Measurements from ENCODE around the gene SEMA3D.
A peak's percentile ranks its signal among the peaks of the same experiment; 100 is the strongest.

The SEMA3D gene

DNA sequence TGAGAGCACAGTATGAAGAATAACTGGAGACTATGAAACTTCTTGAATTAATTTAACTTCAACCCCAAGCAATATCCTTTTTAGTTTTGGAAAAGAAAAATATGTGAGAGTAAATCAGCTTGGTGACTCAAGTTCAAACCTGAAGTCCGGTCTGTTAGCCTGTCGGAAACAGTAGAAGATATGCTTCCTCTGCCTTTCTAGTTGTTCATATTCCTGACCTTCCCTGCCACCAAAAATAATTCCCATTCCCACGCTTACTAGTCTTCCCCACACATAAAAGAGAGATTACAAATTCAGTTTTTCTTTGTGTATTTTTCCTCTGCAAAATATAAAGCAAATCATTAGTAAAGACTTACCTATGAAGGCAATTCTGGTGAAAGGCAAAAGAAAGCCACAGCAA lies 3.6 kb downstream of the SEMA3D start:
- DNase-seq, result no peak

- no peak for DNase-seq
Observed at GRCh38 chr7:85178531-85179298, 8.1 kb downstream of the SEMA3D start.

DNA sequence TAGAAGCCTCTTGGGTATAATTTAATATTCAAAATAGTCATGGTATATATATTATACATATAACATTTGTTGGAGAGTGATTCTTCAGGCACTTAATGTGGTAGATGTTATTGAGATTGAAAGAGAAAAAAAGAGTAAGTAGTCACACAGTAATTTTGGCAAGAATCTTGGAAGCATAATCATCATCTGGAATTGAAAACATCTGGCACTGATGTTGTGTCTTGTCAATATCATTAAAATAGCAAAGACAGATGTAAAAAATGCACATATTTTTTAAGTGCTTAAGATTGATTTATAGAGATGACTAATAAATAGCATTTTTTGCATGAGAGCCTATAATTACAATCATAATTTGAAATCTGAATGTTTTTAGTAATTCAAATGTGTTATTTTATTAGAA lies 9.5 kb downstream of the SEMA3D start:
- no peak for DNase-seq

DNA sequence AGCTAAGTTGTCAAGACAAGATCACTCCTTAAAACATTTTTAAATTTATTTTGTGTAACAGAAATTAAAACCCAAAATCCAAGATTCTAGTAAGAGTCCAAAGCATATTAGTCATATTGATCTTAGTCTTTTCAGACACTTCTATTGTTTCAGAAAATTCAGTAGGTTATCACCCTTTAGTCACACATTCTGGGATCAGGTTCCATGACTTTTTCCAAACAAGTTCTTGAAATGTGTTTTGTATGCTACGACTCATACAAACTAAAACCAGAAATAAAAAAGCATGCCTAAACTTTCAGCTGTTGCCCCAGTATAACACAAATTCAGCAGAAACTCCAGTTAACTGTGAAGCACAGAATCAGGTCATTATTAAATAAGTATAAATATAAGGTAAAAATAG lies 10.7 kb downstream of the SEMA3D start:
- DNase-seq, result no peak

GRCh38 chr7:85175217-85175616 lies 11.6 kb downstream of the SEMA3D start:
- DNase-seq, result no peak

DNA sequence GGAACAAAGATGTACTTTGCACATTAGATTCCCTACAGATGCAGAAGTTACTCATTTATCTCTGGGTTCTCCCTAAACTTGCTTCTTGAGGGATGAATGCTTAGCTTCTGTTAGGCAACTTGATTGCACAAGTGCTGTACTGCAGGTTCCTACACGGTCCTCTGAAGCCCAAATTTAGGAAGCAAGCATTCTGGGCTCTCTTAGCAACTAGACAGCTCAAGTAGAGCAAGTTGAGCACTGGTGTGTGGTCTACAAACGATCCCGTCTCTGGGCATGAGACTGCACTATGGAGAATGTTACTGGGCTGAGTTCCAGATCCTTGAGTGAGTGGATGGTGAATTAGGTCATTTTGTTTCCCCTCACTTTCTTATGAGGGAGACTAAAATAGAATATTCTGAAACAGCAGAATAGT lies 14.3 kb downstream of the SEMA3D start:
- no peak for DNase-seq

DNA sequence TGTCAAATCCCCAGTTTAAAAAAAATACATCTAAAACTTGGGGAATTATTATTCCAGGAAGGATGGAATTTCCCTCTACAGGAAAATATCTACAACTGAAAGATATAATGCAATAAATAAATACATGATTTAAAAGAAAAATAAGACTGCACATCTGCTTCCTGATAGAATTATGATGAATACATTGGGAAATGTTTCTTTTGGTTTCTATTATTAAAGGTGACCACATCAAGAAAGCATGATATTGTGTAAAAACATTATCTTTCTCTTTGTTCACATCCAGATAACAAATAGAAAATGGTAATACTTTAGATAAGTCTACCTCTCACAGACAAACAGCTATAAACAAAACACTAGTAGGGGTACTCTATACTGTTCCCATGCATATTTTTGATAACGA lies 19.2 kb downstream of the SEMA3D start:
- DNase-seq, result no peak

GRCh38 chr7:85165263-85165662 lies 21.6 kb downstream of the SEMA3D start:
- DNase-seq, result no peak

DNA sequence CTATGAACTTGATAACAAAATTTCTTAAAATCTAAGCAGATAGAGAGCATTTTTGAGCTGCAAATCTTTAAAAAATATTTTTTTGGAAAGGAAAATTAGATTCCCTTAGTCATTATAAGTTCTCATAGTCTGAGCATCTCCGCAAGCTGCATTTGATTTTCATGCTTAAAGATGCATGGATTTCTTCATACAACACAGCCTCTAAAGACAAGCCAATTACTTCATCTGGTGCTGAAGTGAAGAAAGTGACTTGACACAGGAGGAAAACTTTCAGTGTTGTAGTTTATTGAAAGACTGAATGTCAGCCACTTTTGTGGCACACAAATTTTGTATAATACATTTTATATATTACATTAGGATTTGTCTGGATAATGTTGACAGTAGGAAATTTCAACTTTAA lies 22.5 kb downstream of the SEMA3D start:
- DNase-seq, result no peak

- DNase-seq, result no peak
Observed at GRCh38 chr7:85162721-85163120, 24.1 kb downstream of the SEMA3D start.

- peak in 1 of 5 experiments; percentile 2 for DNase-seq
Observed at GRCh38 chr7:85160223-85160622, 26.6 kb downstream of the SEMA3D start.

GRCh38 chr7:85159003-85159402 lies 27.9 kb downstream of the SEMA3D start:
- no peak for DNase-seq

- no peak for DNase-seq
Observed at GRCh38 chr7:85156661-85157208, 30.1 kb downstream of the SEMA3D start.

DNA sequence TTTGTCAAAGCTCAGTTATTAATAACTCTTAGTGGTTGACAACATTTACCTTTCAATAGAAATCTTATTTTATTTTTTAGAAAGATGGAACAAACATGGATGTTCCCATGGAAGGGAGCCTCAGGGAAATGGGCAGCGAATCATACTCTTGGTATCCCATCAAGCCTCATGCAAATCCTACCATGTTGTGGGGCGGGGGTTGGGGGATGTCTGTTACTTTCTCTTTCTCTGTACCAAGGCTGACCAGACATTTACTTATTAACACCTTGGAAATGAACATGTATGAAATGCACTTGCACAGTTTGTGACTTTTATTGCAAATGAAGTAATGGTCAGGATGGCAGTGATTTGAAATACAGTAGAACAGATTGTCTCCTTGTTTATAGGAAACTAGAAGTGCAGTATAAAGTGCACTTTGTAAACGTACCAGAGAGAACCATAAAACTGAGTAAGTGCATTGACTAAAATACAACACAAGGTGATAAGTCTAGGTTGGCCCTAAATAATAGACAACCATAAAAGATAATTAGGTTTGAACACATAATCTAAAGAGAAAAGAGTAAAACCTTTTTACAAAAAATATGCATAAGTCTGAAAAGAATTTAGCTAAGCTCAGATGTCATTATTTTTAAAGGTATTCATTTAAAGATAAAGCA lies 32.4 kb downstream of the SEMA3D start:
- DNase-seq, result no peak

- DNase-seq, result no peak
Observed at GRCh38 chr7:85153715-85154114, 33.1 kb downstream of the SEMA3D start.

DNA sequence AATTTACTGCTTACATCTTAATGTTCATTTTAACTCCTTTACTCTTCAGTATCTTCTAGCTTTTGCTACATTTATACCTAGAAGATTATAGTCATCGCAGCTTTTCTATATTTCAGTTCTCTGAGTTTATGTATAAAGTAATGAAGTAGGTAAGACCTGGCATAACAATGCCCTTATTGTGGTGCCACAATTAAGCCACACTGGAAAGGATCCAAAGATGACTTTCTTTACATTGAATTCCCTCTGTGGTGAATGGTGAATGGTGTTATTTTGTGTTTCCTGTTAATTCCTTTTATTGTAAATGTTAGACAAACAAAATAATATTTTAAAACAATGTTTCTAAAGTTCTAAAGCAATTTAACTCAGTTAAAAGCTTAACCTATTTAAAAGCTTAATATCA lies 36.2 kb downstream of the SEMA3D start:
- no peak for DNase-seq

- DNase-seq, result no peak
Observed at GRCh38 chr7:85144771-85145170, 42.1 kb downstream of the SEMA3D start.

GRCh38 chr7:85135977-85136376 lies 50.9 kb downstream of the SEMA3D start:
- DNase-seq, result no peak

- DNase-seq, result no peak
Observed at GRCh38 chr7:85133560-85133959, 53.3 kb downstream of the SEMA3D start.

DNA sequence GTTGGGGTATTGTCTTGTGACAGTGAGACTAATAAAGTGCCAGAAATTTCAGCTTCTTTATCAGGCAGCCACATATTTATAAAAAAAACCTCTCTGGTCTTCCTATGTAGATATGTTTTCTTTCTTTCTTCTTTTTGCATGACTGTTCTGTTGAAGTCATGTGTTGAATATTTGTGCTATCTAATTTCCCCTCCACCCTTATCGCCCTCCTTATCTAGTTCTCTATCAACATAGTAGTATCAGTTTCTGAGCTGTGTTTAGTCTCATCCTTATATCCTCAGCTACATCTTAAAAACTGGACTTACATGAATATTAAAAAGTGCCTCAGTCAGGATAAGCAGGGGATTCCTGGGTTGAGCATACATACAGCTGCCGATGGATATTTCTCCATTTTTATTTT lies 53.9 kb downstream of the SEMA3D start:
- DNase-seq, result no peak

GRCh38 chr7:85130702-85131101 lies 56.2 kb downstream of the SEMA3D start:
- no peak for DNase-seq

- no peak for DNase-seq
Observed at GRCh38 chr7:85126383-85126782, 60.5 kb downstream of the SEMA3D start.

DNA sequence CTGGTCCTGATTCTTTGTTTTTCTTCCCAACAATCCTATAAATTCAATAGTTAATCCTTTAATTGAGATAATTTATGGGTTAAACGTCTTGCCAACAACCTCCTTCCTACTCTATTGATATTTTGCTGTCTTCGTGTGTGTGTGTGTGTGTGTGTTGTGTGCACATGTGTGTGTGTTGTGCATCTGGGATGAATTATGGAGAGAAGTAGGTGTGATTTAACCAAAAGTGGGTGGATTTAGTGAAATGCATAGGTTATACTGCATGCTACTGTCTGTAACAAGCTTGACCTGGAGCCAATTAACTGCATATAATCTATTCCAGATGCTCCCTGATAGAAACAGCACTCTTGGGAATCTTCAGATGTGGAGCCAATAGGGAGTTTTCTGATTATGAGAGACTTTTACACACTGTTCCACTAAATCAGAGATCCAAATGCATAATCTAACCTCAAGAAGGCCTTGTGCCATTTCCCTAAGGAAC lies 61.2 kb downstream of the SEMA3D start:
- no peak for DNase-seq

GRCh38 chr7:85125176-85125575 lies 61.7 kb downstream of the SEMA3D start:
- DNase-seq, result no peak
